ENCODE measurements around the gene RALGPS2. TPM values are rescaled to one million over a fixed set of nuclear protein-coding genes. Genes with fewer than 3 reads are reported as not detected.

Gene RALGPS2
- total and polyA plus RNA-seq, 2 of the 13 experiments (the other 11 are each of a cell fraction or from before 2014, with no cell fraction given) = 15.6 to 36.0 TPM

- TF ChIP-seq, protein P1, sequence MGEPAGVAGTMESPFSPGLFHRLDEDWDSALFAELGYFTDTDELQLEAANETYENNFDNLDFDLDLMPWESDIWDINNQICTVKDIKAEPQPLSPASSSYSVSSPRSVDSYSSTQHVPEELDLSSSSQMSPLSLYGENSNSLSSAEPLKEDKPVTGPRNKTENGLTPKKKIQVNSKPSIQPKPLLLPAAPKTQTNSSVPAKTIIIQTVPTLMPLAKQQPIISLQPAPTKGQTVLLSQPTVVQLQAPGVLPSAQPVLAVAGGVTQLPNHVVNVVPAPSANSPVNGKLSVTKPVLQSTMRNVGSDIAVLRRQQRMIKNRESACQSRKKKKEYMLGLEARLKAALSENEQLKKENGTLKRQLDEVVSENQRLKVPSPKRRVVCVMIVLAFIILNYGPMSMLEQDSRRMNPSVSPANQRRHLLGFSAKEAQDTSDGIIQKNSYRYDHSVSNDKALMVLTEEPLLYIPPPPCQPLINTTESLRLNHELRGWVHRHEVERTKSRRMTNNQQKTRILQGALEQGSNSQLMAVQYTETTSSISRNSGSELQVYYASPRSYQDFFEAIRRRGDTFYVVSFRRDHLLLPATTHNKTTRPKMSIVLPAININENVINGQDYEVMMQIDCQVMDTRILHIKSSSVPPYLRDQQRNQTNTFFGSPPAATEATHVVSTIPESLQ (CRISPR knock-in tag; conservative IDR thresholded peaks at IDR 0.05) = no peak
- TF ChIP-seq DR1 (CRISPR knock-in tag; IDR thresholded peaks at IDR 0.05) (no peak), JDP2 (CRISPR knock-in tag; IDR thresholded peaks at IDR 0.05; ENCODE audit: borderline replicate concordance) (no peak), KDM5A (IDR thresholded peaks at IDR 0.05; ENCODE audit: borderline replicate concordance, low read length) (no peak; the same call in 1 of the 2 replicates), TGIF2 (CRISPR knock-in tag; IDR thresholded peaks at IDR 0.05) (no peak), ZNF446 (CRISPR knock-in tag; IDR thresholded peaks at IDR 0.05) (no peak), ZNF281 (CRISPR knock-in tag; IDR thresholded peaks at IDR 0.05; ENCODE audit: borderline replicate concordance) (peak; percentile 48; the same call in 1 of the 2 replicates), ZNF512 (CRISPR knock-in tag; IDR thresholded peaks at IDR 0.05) (no peak), FOSL2 (CRISPR knock-in tag; IDR thresholded peaks at IDR 0.05) (no peak), POLR2A (IDR thresholded peaks at IDR 0.05; ENCODE audit: insufficient read depth in 1 of 2, low read depth in 2 of 2, low read length in 2 of 2) (peak; percentile 64 to 78), ZNF10 (CRISPR knock-in tag; IDR thresholded peaks at IDR 0.05; ENCODE audit: borderline replicate concordance, low read depth) (no peak), ZNF468 (CRISPR knock-in tag; IDR thresholded peaks at IDR 0.05) (no peak), ZNF800 (CRISPR knock-in tag; IDR thresholded peaks at IDR 0.05) (0 out of 2 replicates have a peak, but pooled peaks have one; percentile 37), MEF2D (CRISPR knock-in tag; IDR thresholded peaks at IDR 0.05) (no peak)
- TF ChIP-seq, protein P2, sequence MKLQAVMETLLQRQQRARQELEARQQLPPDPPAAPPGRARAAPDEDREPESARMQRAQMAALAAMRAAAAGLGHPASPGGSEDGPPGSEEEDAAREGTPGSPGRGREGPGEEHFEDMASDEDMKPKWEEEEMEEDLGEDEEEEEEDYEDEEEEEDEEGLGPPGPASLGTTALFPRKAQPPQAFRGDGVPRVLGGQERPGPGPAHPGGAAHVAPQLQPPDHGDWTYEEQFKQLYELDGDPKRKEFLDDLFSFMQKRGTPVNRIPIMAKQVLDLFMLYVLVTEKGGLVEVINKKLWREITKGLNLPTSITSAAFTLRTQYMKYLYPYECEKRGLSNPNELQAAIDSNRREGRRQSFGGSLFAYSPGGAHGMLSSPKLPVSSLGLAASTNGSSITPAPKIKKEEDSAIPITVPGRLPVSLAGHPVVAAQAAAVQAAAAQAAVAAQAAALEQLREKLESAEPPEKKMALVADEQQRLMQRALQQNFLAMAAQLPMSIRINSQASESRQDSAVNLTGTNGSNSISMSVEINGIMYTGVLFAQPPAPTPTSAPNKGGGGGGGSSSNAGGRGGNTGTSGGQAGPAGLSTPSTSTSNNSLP (IDR thresholded peaks at IDR 0.05; ENCODE audit: low read depth, low read length) = no peak; the same call in 1 of the 2 replicates
- TF ChIP-seq, protein P3, sequence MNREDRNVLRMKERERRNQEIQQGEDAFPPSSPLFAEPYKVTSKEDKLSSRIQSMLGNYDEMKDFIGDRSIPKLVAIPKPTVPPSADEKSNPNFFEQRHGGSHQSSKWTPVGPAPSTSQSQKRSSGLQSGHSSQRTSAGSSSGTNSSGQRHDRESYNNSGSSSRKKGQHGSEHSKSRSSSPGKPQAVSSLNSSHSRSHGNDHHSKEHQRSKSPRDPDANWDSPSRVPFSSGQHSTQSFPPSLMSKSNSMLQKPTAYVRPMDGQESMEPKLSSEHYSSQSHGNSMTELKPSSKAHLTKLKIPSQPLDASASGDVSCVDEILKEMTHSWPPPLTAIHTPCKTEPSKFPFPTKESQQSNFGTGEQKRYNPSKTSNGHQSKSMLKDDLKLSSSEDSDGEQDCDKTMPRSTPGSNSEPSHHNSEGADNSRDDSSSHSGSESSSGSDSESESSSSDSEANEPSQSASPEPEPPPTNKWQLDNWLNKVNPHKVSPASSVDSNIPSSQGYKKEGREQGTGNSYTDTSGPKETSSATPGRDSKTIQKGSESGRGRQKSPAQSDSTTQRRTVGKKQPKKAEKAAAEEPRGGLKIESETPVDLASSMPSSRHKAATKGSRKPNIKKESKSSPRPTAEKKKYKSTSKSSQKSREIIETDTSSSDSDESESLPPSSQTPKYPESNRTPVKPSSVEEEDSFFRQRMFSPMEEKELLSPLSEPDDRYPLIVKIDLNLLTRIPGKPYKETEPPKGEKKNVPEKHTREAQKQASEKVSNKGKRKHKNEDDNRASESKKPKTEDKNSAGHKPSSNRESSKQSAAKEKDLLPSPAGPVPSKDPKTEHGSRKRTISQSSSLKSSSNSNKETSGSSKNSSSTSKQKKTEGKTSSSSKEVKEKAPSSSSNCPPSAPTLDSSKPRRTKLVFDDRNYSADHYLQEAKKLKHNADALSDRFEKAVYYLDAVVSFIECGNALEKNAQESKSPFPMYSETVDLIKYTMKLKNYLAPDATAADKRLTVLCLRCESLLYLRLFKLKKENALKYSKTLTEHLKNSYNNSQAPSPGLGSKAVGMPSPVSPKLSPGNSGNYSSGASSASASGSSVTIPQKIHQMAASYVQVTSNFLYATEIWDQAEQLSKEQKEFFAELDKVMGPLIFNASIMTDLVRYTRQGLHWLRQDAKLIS (CRISPR knock-in tag; IDR thresholded peaks at IDR 0.05) = no peak
Observed at GRCh38 chr1:178726087-178726517, 1.1 kb downstream of the RALGPS2 start (continued).

All from HepG2 (cell line).